ENCODE results near the gene LMBR1L. TPM values are rescaled to one million over a fixed set of nuclear protein-coding genes. Genes with fewer than 3 reads are reported as not detected.

The LMBR1L gene
- total and polyA plus RNA-seq, 2 of the 8 experiments (the other 6 are each of a cell fraction or from before 2014, with no cell fraction given): 36.6 to 49.6 TPM

- H3K23ac ChIP-seq (ENCODE audit: insufficient read length): no peak overlapping the region
- no peak overlapping the region for H3K18ac ChIP-seq (ENCODE audit: extremely low read depth, low read length)
- no peaks in the 10 kb centered on the region for H3K23me2 ChIP-seq (ENCODE audit: low read depth, low read length)
- H2AK5ac ChIP-seq (ENCODE audit: low read depth, low read length): no peak overlapping the region
- H3K36me3 ChIP-seq (ENCODE audit: control insufficient read depth in 2 of 4, insufficient read depth in 4 of 4, low read length in 3 of 4): peaks cover 46 to 76% (median 70%) of the 10 kb centered on the region in 4 experiments
- no peak overlapping the region for H3K27ac ChIP-seq (ENCODE audit: low read depth, low read length)
- H4K8ac ChIP-seq (ENCODE audit: extremely low read depth, insufficient read depth, low read length): no peak overlapping the region
- peaks cover 29 to 42% of the 10 kb centered on the region in 2 experiments for H3K79me2 ChIP-seq (ENCODE audit: control insufficient read depth in 1 of 2, insufficient read depth in 2 of 2, low read length in 2 of 2)
- H2AFZ ChIP-seq (ENCODE audit: low read length): no peak overlapping the region
- ChIA-PET POLR2A (ENCODE audit: partially characterized antibody) (interaction anchor here (0.6 to 1.0 kb wide), 3 partner anchors 8 to 18 kb away, joined by 3 read pairs; no protein-coding TSS in a partner anchor), CTCF (ENCODE audit: partially characterized antibody) (interaction anchor here (0.9 kb wide), 1 partner anchor 9 kb away, joined by 3 read pairs; no protein-coding TSS in a partner anchor)
- no peak overlapping the region for H3K4me2 ChIP-seq (ENCODE audit: insufficient read depth in 1 of 2, low read depth in 2 of 2, low read length in 2 of 2)
- H4K91ac ChIP-seq (replicated peaks; ENCODE audit: insufficient read length, low read length): no peak overlapping the region
- H3K27me3 ChIP-seq (replicated peaks in 1 of 4; ENCODE audit: control insufficient read depth in 3 of 4, extremely low read depth in 1 of 4, insufficient read depth in 3 of 4, low read length in 3 of 4): no peaks in the 10 kb centered on the region
- H4K20me1 ChIP-seq (replicated peaks in 1 of 2; ENCODE audit: control insufficient read depth in 1 of 2, insufficient read depth in 2 of 2, low read length in 2 of 2): peaks cover 30 to 61% of the 10 kb centered on the region in 2 experiments
- H3K79me1 ChIP-seq (ENCODE audit: low read depth, low read length): peaks cover 20% of the 10 kb centered on the region
- no peak for FAIRE-seq
- TF ChIP-seq SIN3A (conservative IDR thresholded peaks at IDR 0.05 in 1 of 2, IDR thresholded peaks at IDR 0.05 in 1 of 2; ENCODE audit: low read depth in 1 of 2, low read length in 2 of 2): no peak
- no peak for TF ChIP-seq KDM1A (IDR thresholded peaks at IDR 0.05; ENCODE audit: borderline replicate concordance, low read length)
- TF ChIP-seq JUND (IDR thresholded peaks at IDR 0.05; ENCODE audit: low read length): no peak
- no peak for TF ChIP-seq EZH2 (IDR thresholded peaks at IDR 0.05; ENCODE audit: low read depth, low read length, severe bottlenecking)
- no peak for TF ChIP-seq CEBPB (IDR thresholded peaks at IDR 0.05; ENCODE audit: low read depth, low read length)
- no peak for TF ChIP-seq MAFK (IDR thresholded peaks at IDR 0.05; ENCODE audit: low read depth, low read length)
- 92% methylated on average over 14 of the region's 16 CpGs; no CpG with 5 or more reads in 1 of the 2 experiments for WGBS, 2 experiments (ENCODE audit: extremely low coverage in 1 of 2, insufficient coverage in 1 of 2, insufficient read length in 1 of 2, insufficient replicate concordance in 2 of 2, low coverage in 1 of 2, low lambda C conversion rate in 2 of 2, missing lambda C conversion rate in 1 of 2)
- H3K4ac ChIP-seq (replicated peaks; ENCODE audit: insufficient read length, low read depth, low read length): no peak overlapping the region
- peaks cover 0 to 20% (median 4%) of the 10 kb centered on the region in 4 experiments; a peak in 6 of 7 replicates for H3K4me1 ChIP-seq (replicated peaks in 1 of 4; ENCODE audit: control insufficient read depth in 3 of 4, insufficient read depth in 4 of 4, low read length in 3 of 4)
- H3K56ac ChIP-seq (replicated peaks; ENCODE audit: insufficient read length, low read depth, low read length): no peak overlapping the region
- H2BK12ac ChIP-seq (ENCODE audit: low read depth, low read length): no peak overlapping the region
- H3K14ac ChIP-seq (ENCODE audit: insufficient read length): no peak overlapping the region
- no peak overlapping the region for H2BK5ac ChIP-seq (ENCODE audit: low read depth, low read length)
- no peak overlapping the region for H3K4me3 ChIP-seq (ENCODE audit: extremely low read depth in 1 of 4, insufficient read depth in 2 of 4, low read depth in 3 of 4, low read length in 4 of 4)
- no peaks in the 10 kb centered on the region for H3K9me3 ChIP-seq (ENCODE audit: insufficient read depth in 2 of 2, low read depth in 1 of 2, low read length in 1 of 2)
- H2BK15ac ChIP-seq (ENCODE audit: low read length): no peak overlapping the region
- no peak for DNase-seq (ENCODE audit: low read depth in 1 of 2, low spot score in 2 of 2)
- H2BK120ac ChIP-seq (replicated peaks; ENCODE audit: low read depth, low read length): no peak overlapping the region
- H2BK20ac ChIP-seq (ENCODE audit: low read length): no peak overlapping the region
- no peak overlapping the region for H4K5ac ChIP-seq (ENCODE audit: insufficient read length, low read depth, low read length)
- no peak overlapping the region for H3K9ac ChIP-seq (replicated peaks in 1 of 4; ENCODE audit: extremely low read depth in 1 of 4, low read depth in 3 of 4, low read length in 3 of 4)
Observed at GRCh38 chr12:49052451-49053208, 58.0 kb downstream of the LMBR1L start.

All from H1 (cell line).